ENCODE measurements around the gene GRID2. TPM values are rescaled to one million over a fixed set of nuclear protein-coding genes. Genes with fewer than 3 reads are reported as not detected.

The GRID2 gene
- total RNA-seq, 1 donor from 2014 or later: not detected

DNA sequence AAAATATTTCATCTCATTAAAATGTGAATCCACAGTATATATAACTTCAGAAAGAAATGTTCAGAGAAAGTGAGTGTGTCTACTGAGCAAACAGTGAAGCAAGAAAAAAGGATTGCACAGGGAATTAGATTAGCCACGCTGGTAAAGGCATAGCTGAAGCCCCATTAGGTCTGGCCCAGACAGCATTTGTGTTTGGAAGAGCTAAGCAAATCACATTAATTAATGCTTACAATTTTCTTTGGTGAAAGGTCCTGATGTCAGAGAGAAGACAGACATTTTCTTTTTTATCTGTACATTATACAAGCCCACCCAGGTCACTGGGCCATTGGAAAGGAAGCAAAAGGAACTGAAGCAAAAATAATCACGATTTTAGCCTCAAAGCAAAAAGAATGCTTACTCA lies 354.6 kb downstream of the GRID2 start:
- DNase-seq (ENCODE audit: extremely low read depth, low read depth, low spot score): no peak

DNA sequence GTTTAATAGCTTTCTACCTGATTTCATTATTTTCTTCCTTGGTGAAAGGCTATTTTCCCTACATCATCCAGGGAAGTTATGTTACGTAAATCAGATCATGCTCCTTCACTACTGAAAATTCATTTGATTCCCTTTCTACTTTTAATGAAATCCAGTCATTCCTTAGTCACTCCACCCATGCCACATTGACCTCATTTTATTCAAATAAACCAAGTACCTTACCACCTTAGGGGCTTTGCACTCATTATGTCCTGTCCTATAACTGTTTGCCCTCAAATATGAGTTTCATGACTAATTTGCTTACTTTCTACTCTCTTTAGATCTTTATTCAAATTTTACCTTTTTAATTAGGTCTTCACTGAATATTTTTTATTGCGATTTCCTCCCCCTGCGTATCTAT lies 374.0 kb downstream of the GRID2 start:
- no peak for DNase-seq (ENCODE audit: extremely low read depth, low read depth, low spot score)

DNA sequence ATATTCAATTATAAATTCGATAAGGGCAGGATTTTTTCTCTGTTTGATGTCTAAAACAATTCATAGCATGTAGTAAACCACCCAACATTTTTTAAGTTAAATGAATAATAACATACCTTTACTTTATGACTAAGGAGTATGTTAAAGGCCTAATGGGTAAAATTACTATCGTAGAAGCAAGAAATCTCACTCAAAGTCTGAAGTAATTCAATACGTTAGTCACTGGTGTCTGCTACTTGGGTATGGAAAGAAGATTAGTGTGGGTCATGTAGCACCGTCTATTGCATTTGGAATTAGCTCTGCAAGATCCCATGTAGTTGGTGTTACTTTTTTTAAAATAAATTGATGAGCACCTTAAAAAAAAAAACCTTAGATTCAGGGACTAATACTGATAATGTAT lies 374.5 kb downstream of the GRID2 start:
- DNase-seq (ENCODE audit: extremely low read depth, low read depth, low spot score): no peak

DNA sequence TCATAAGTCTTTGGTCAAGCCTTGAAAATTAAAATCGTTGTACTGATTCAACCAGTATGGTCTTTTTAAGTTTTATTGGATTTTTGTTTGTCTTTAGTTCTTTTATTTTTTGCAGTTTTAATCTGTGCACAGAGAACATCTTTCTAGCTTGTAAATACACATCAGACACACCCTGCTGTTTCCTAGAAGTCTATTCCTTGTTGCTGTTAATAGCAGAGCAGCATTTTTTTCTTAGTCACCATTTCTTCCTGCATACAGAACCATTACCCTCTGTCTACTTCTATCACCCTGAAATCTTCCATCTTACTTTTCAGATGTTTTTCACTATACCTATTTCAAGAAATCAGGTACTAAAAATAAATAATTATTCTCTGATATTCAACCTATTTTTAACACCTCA lies 375.4 kb downstream of the GRID2 start:
- no peak for DNase-seq (ENCODE audit: extremely low read depth, low read depth, low spot score)

DNA sequence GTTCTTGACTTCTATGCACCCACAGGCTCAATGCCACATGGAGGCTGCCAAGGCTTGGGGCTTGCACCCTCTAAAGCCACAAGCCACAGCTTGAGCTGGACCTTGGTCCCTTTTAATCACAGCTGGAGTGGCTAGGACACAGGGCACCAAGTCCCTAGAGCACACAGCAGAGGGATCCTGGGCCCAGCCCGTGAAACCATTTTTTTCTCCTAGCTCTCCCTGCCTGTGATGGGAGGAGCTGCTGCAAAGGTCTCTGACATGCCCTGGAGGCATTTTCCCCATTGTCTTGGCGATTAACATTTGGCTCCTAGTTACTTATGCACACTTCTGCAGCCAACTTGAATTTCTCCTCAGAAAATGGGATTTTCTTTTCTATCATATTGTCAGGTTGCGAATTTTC lies 410.9 kb downstream of the GRID2 start:
- DNase-seq (ENCODE audit: extremely low read depth, low read depth, low spot score): no peak

DNA sequence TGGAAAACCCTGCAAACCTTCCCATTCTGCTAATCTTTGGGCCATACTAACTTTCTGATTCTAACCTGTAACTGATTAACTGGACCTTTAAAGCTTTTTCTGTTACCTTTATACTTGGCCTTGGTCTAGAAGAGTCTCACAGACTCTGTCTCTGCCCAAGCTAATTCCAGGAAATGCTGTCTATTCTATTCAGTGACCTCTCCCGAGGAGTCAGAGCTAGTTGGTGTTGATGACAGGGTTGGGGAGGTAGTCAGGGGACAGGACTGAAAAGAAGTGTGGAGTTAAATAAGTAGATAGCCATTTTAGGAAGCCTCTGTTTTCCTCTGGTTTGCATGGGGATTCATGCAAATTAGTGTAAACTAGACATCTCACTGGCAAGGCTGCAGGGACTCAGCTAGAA lies 429.5 kb downstream of the GRID2 start:
- no peak for DNase-seq (ENCODE audit: extremely low read depth, low read depth, low spot score)

DNA sequence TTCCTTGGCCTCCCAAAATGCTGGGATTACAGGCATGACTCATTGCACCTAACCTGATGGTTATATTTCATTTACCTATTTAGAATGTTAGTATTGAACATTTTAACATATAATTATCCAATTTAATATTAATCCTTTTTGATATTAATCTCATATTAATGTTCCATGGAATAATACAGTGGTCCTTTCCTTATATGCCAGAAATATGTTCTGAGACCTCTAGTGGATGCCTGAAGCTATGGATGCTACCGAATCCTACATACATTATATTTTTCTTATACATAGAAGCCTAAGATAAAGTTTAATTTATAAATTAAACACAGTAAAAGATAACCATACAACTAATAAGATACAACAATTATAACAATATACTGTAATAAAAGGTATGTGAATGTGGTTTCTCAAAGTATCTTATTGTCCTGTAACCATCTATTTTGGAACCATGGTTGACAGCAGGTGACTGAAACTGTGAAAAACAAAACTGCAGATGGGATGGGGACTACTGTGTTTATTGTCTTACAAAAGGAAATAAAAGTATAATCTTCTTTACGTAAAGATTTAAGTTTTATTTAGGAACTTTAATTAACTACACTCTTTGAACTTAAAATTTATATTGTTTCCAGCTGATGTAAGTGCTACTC lies 431.4 kb downstream of the GRID2 start:
- DNase-seq (ENCODE audit: extremely low read depth, low read depth, low spot score): no peak

DNA sequence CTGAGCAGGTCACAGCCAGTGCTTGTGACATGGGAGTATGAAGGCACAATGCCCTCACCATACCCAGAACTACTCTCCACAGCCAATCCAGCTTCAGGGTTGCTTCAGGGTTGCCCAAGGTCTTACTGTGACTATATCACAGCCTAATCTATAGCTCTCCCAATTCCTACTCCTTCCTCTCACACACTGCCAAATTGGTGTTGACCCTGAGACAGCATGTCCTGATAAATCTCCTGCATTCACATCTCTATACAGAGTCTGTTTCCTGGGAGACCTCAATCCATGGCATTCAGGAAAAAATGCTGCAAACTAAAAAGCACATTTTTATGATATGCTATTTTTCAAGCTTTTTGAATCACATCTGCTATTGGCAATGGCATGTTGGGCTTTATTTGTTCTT lies 456.7 kb downstream of the GRID2 start:
- DNase-seq (ENCODE audit: extremely low read depth, low read depth, low spot score): no peak

DNA sequence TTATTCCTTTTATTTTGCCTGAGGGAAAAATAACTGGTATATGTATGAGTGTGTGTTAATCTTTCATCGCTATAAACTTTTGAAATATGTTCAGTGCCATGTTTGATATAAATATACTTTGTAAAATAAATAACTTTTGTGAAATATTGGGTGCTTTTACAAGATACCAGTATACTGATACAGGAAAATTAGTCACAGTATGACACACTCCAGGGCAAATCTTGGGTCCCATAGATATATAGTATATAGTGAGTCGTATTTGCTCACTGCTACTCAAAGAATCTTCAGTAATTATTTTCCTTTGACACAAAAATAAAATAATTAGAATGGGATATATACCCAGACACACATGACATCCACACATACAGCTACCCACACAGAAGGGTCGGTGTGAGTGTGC lies 472.3 kb downstream of the GRID2 start:
- DNase-seq (ENCODE audit: extremely low read depth, low read depth, low spot score): no peak

DNA sequence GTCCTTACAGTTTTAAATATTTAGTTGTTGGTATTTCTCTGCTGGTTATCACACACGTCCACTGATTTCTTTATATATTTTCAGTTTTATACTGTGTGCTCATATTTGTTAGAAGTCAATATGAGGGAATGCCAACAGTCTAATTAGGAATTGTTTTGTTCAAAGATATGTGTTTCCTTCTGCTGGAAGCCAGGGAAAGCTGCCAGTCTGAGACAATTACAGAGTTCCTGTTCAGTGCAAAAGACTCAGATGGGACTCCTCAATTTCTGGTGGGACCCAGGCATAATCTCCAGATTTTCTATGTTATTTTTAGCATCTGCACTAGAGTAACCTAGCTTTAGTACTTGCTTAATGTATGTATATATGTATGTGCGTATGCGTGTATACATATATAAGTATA lies 486.0 kb downstream of the GRID2 start:
- DNase-seq (ENCODE audit: extremely low read depth, low read depth, low spot score): no peak

DNA sequence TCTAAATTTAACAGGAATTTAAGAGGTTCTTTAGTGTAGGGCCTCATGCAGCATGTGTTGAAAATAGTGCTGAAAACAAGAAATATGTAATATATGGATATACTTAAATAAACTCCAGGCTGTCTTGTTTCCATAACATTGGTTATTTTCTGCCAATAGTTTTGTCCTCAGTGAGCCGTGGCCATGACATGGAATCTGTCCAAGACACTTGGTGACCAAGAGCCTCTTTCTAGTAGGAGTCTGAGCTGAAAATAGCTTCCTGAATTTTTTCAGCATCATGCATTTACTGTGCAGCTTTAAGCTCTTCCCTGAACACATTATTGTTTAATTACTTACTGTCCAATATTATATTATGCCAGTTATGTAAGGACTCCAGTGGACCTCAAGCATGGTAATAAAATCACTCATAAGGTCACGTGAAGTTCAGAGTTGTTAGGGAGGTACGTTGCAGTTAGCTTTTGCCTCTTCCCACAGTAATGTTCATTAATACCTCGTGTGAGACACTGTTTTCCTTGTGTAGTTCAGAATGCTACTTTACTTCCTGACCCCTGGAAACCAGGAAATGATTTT lies 488.2 kb downstream of the GRID2 start:
- DNase-seq (ENCODE audit: extremely low read depth, low read depth, low spot score): no peak

DNA sequence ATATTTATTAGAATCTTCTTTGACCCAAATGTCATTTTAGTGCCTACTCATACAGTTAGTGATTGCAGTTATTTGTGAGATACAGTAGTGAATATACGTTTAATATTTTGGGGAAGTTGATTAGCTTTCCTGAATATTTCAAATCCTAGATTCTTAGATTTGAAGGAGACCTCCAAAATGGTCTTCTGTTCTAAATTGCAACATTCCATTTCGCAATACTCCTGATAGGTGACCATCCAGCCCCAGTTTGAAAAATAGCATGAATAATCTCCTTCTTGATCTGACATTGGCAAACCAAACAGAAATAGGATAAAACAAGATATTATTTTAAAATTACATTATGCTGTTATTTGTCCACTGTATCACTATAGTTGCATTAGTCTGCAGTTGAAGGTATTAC lies 505.6 kb downstream of the GRID2 start:
- DNase-seq (ENCODE audit: extremely low read depth, low read depth, low spot score): no peak

DNA sequence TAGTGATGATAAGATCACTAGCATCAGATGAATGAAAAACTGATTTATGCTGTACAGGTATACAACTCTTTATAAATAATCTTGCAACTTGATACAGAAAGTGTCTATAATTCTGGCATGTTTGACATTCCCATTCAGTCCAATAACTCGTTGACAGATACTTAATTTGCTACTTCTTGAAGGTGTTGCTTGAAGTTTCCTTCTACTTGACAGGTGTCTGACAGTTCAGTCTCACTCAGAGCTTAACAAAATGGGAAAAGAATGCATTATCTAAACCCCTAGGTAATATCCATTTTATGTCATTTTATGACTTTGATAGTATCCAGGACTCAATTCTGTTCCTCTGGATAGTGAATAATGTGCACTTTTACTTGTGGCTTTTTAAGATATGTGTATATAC lies 508.9 kb downstream of the GRID2 start:
- DNase-seq (ENCODE audit: extremely low read depth, low read depth, low spot score): no peak

DNA sequence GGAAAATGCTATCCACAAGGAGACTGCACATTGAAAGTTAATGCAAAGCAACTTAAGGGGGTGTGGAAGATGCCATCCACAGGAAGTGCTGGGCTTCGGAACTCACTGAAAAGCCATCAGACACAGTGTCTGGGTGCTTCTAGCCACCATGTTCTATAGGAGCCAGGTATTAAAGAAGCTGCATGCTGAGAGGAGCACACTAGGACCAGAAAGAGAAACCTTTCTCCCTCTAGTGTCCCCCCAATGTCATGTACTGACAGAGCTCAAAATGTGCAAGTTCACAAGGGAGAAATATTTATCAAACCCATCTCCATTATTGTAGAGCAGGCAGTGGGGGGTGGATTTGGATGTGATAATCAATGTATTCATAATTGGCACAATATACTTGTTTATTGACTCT lies 510.9 kb downstream of the GRID2 start:
- DNase-seq (ENCODE audit: extremely low read depth, low read depth, low spot score): no peak

DNA sequence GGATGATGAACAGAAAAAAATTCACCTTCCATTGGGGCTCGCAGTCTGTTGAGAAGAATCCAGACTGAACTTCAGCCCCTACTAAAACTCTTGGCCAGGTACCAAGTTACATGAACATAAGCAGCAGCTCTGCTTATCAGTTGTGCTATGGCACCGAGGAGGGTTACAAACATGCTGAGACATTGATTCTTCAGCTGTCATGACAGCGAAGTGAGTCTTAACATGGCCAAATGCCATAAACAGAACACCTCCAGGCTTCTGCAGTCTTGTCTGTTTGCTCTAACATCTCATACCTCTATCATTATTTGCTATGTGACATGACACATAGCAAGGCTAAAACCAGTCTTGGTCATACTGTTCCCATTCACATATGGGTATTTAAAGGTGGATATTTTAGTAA lies 521.5 kb downstream of the GRID2 start:
- DNase-seq (ENCODE audit: extremely low read depth, low read depth, low spot score): no peak

DNA sequence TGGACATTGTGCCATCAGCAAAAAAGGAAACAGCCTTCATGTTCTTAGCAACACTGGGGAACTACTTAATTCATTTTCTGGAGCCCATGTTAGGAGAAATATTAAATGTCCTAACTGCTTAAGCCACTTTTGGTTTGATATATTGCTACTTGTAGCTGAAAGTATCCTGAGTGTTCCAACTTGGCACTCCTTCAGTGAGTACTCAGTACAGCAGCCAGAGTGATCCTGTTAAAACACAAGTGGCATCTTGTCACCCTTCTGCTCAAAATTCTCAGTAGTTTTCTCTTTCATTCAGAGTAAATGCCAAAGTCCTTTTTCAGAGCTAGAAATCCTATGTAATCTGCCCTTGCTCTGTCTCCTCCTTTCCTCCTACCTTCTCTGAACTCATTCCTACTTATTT lies 522.0 kb downstream of the GRID2 start:
- no peak for DNase-seq (ENCODE audit: extremely low read depth, low read depth, low spot score)

DNA sequence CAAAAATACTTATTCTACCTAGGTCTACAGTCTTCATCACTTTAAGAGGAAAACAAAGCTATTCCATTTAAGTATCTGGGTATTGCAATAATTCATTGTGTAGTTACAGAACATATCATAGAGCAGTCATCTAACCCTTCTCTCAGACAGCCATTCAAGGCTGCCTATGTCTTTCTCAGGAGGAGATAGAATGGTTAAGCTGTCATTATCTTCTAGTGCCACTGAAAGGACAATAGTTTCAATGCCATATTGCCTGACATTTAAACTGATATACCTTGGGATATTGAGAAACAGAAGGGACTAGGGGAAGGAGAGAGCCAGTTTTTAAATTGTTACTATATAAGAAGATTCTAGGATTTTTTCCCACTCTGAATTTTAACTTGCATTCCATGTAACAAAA lies 527.0 kb downstream of the GRID2 start:
- DNase-seq (ENCODE audit: extremely low read depth, low read depth, low spot score): no peak

DNA sequence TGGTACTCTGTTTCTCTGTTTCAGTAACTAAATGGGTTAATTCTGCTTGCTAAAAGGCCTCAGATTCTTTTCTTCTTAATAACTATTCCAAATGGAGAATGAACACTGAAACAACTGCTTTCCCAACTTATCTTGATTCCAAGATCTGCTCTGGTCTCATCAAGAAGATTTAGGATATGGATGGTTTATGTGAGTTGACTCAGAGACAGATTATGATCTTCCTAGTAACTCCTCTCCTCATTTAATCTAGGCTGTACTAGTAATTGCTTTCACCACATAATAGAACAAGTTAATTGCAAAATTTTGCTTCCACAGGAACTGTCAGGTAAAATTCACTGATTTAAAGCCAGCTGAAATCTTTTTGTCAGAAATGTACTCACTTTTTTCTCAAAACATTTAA lies 537.1 kb downstream of the GRID2 start:
- no peak for DNase-seq (ENCODE audit: extremely low read depth, low read depth, low spot score)

DNA sequence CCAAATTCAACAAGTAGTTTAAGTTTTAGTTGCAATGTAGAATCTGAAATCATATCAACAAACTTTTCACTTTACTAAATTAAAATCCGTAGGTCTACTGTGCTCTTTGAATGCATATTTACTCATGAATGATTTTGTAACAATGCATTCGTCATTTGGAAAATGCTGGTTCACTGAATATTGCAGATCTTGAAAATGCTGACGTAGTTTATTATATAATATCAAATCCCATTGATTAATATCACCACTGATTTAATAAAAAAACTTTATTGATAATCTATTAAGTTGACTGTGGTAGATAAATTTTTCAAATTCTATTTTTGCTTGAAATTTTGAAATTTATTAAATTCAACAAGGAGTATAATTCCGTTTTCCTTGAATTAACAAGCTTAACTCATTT lies 540.0 kb downstream of the GRID2 start:
- no peak for DNase-seq (ENCODE audit: extremely low read depth, low read depth, low spot score)

DNA sequence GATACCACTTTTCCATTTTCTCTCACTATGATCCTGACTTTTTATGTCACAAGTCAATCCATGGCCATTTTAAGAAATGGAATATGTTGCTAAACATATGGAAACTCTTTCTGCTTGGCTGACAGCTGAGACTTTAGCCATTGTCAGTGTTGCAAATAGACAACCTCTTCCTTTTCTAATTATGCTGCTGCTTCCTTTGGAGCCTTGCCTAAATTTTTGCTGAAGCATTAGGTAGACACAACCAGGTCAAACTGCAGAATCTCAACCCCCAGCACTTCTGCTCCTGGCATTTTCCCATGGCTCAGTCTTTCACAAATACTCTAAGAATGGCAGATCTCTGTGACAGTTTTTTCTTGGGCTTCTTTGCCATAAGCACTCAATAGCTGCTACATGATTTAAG lies 543.3 kb downstream of the GRID2 start:
- no peak for DNase-seq (ENCODE audit: extremely low read depth, low read depth, low spot score)

DNA sequence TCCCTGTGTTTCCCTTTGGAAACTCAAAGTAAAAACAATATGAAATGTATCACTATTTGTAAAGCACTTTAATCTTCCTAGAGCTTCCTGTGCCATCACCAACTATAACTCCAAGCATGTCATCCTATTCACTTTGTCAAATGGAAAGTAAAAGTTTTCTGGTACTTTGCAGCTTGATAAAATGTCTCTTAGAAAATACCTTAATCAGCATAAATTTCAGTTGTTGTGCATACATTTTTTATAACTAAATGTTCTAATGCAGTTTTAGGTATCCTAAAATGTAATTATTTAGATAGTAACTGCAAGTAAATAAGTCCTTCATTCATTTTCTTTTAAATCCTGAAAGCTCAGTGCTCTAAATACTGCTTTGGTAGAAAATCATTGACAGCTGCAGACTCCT lies 558.7 kb downstream of the GRID2 start:
- no peak for DNase-seq (ENCODE audit: extremely low read depth, low read depth, low spot score)

DNA sequence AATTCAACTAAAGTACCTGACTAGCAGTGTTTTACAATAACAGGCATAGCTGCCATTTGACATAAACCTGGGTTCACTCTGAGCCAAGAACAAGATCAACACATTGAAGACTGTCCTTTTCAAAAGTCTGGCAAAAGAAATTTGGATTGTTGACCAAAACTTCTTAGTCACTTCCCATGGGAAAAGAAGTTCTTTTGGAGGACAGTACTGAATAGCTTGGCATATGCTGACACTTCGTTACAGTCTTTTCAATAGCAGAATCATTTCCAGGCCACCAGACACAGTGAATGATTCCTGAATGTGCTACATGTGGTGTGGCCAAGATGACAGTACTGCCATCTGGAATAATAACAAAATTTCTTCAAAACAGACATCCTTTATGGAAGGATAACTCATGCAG lies 560.3 kb downstream of the GRID2 start:
- DNase-seq (ENCODE audit: extremely low read depth, low read depth, low spot score): no peak

DNA sequence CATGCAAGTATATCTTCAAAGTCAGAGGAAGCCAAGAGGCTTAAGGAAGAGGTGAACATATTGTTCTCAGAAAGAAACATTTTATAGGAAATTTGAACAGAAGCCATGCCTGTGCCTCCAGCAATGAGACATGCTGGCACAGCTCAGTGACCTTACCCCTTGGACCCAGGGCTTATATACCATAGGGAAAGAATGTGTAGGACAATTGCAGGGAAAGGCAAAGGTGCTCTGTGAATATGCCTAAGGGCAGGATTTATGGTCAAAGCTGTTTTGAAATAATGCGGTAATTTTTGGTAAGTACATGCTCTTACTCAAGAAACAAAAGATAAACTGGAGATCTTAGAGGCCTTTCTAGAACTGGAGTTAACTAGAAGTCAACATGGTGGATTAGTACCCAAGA lies 568.8 kb downstream of the GRID2 start:
- DNase-seq (ENCODE audit: extremely low read depth, low read depth, low spot score): no peak
